Panc1 (cell line): Measurements from ENCODE around the gene OR52H1. TPM values are rescaled to one million over a fixed set of nuclear protein-coding genes. Genes with fewer than 3 reads are reported as not detected.

Experiments
- ATAC-seq: fragments of 200-7000 bp; cut with Tn5 transposase; 2 replicates; pipeline ENCODE4 v1.9.1; 2020; ENCODE audit warnings: mild to moderate bottlenecking, moderate library complexity
- BruUV-seq: library from RNA; stranded (reverse); fragments of 400-500 nt; replicated peaks from 2 replicates; lab custom pipeline; 2021; lab: Mats Ljungman, UMichigan
- CTCF ChIA-PET: fragments of 300-600 bp; sonication (Branson Sonifier 250); formaldehyde crosslinking; loops from one replicate; lab custom pipeline; 2022; ENCODE audit warnings: antibody characterized with exemption; lab: Charles Lee
- POLR2A ChIA-PET: fragments of 300-600 bp; sonication (Branson Sonifier 250); formaldehyde crosslinking; loops from one replicate; lab custom pipeline; 2022; ENCODE audit warnings: antibody characterized with exemption; lab: Charles Lee
- DNase-seq: peaks from one replicate; pipeline ENCODE4 v3.0.0-alpha.2; 2010; ENCODE audit warnings: low read depth, low spot score
- H3K27ac ChIP-seq: 2 replicates; pipeline ENCODE4 v1.5.1; 2011; ENCODE audit warnings: mild to moderate bottlenecking, low read length, inconsistent platforms
- H3K27me3 ChIP-seq: fragments of 200-500 bp; sonication (Bioruptor generic); 2 replicates; pipeline ENCODE4 v1.6.0; 2014; ENCODE audit warnings: low read length, inconsistent platforms; ENCODE audit not compliant: control insufficient read depth, insufficient read depth
- H3K36me3 ChIP-seq: fragments of 200-500 bp; sonication (Bioruptor generic); 2 replicates; pipeline ENCODE4 v1.5.1; 2014; ENCODE audit warnings: inconsistent platforms, mild to moderate bottlenecking, low read length, moderate library complexity; ENCODE audit not compliant: control insufficient read depth, insufficient read depth
- H3K4me1 ChIP-seq: 2 replicates; pipeline ENCODE4 v1.5.1; 2011; ENCODE audit warnings: inconsistent platforms, mild to moderate bottlenecking, low read length, moderate library complexity; ENCODE audit not compliant: control insufficient read depth, insufficient read depth
- H3K4me3 ChIP-seq, 2 experiments: 2 replicates each; pipeline ENCODE4 v1.5.1; 2011 to 2012; ENCODE audit warnings: low read depth in 2 of 2, low read length in 2 of 2, mild to moderate bottlenecking in 2 of 2, inconsistent platforms in 1 of 2, moderate library complexity in 1 of 2
- H3K9me3 ChIP-seq: fragments of 200-500 bp; sonication (Bioruptor generic); 2 replicates; pipeline ENCODE4 v1.5.1; 2014; ENCODE audit warnings: low read depth, mild to moderate bottlenecking, inconsistent platforms, low read length, moderate library complexity; ENCODE audit not compliant: control insufficient read depth, insufficient read depth
- CTCF ChIP-seq: fragments of 450-650 bp; IDR thresholded peaks from 2 replicates; pipeline ENCODE4 v1.5.1; 2017; ENCODE audit warnings: mild to moderate bottlenecking
- POLR2AphosphoS5 ChIP-seq: IDR thresholded peaks from 2 replicates; pipeline ENCODE4 v1.6.1; 2012; ENCODE audit warnings: mild to moderate bottlenecking, low read depth, low read length, moderate library complexity
- REST ChIP-seq, 2 experiments: IDR thresholded peaks; 2 replicates each; pipeline ENCODE4 v1.6.1; 2011 to 2012; ENCODE audit warnings: low read depth in 2 of 2, control low read depth in 1 of 2, low read length in 1 of 2, mild to moderate bottlenecking in 1 of 2, moderate library complexity in 1 of 2; ENCODE audit not compliant: insufficient read depth in 1 of 2
- SIN3A ChIP-seq: IDR thresholded peaks from 2 replicates; pipeline ENCODE4 v1.6.1; 2012; ENCODE audit warnings: low read depth, mild to moderate bottlenecking, low read length, moderate library complexity, borderline replicate concordance; ENCODE audit not compliant: insufficient read depth
- TCF7L2 ChIP-seq: IDR thresholded peaks from 2 replicates; pipeline ENCODE4 v1.6.1; 2011; ENCODE audit warnings: mild to moderate bottlenecking, low read depth, low read length, inconsistent platforms
- in situ Hi-C: cut with HindIII; loops from 2 replicates; pipeline ENCODE4 v1.10.0; 2016; ENCODE audit warnings: low sequenced_read_pairs, low pct_unique_long_range_greater_than_20kb
- intact Hi-C: fragments of 100-400 bp; cut with micrococcal nuclease; formaldehyde crosslinking; loops from one replicate; pipeline ENCODE4 v1.10.0; 2022; ENCODE audit not compliant: unreplicated experiment
- total RNA-seq: library from RNA; stranded (reverse); gene quantifications from one replicate; pipeline ENCODE4 v1.2.1, GENCODE V29; 2021; ENCODE audit not compliant: unreplicated experiment

Gene OR52H1
- total RNA-seq, 1 experiment from 2014 or later: 0.15 TPM

GRCh38 chr11:5504403-5504921, 43.9 kb downstream of the OR52H1 start:
- CTCF ChIA-PET: no interaction called here
- TF ChIP-seq POLR2AphosphoS5 (no peak), SIN3A (no peak), TCF7L2 (no peak), REST (IDR thresholded peaks at IDR 0.05; ENCODE audit: insufficient read depth in 1 of 2, low read depth in 2 of 2, low read length in 1 of 2) (no peak), CTCF (no peak)
- H3K27me3 ChIP-seq: 0 out of 2 replicates have a peak, but pooled peaks cover 2% of the 10 kb centered on the region
- ATAC-seq (no peak), DNase-seq (no peak)
- intact Hi-C loops (no loop called here), in situ Hi-C loops (no loop called here)
- H3K4me1 ChIP-seq: no peaks in the 10 kb centered on the region
- BruUV-seq: no TSS peak
- no peak overlapping the region for H3K27ac ChIP-seq
- POLR2A ChIA-PET: no interaction called here
- H3K4me3 ChIP-seq: no peak overlapping the region
- H3K9me3 ChIP-seq: no peaks in the 10 kb centered on the region
- H3K36me3 ChIP-seq: no peaks in the 10 kb centered on the region; the same call in 1 of the 2 replicates

GRCh38 chr11:5500393-5500801, 47.9 kb downstream of the OR52H1 start:
- H3K9me3 ChIP-seq: no peaks in the 10 kb centered on the region
- intact Hi-C loops (no loop called here), in situ Hi-C loops (no loop called here)
- H3K4me3 ChIP-seq: no peak overlapping the region
- BruUV-seq: no TSS peak
- 0 out of 2 replicates have a peak, but pooled peaks cover 2% of the 10 kb centered on the region for H3K27me3 ChIP-seq
- ChIA-PET POLR2A (no interaction called here), CTCF (no interaction called here)
- no peak for DNase-seq
- no peak overlapping the region for H3K27ac ChIP-seq
- no peaks in the 10 kb centered on the region for H3K4me1 ChIP-seq
- TF ChIP-seq CTCF (no peak), SIN3A (no peak), POLR2AphosphoS5 (no peak), TCF7L2 (no peak), REST (IDR thresholded peaks at IDR 0.05; ENCODE audit: insufficient read depth in 1 of 2, low read depth in 2 of 2, low read length in 1 of 2) (no peak)
- H3K36me3 ChIP-seq: no peaks in the 10 kb centered on the region; the same call in 1 of the 2 replicates
- no peak for ATAC-seq
